ENCODE data around the gene ITM2C. TPM values are rescaled to one million over a fixed set of nuclear protein-coding genes. Genes with fewer than 3 reads are reported as not detected.

ITM2C gene
- total RNA-seq, 2 experiments from 2014 or later, result 19.8 to 21.5 TPM

GRCh38 chr2:230842473-230842872, 22.3 kb upstream of the ITM2C start:
- ChIA-PET POLR2A (no interaction called here), CTCF (no interaction called here)
- intact Hi-C loops (cut with DNase I, micrococcal nuclease), result no loop called here
- no peak for TF ChIP-seq CTCF (IDR thresholded peaks at IDR 0.05)
- DNase-seq (no peak), ATAC-seq (ENCODE audit: poor library complexity) (no peak)
- H3K4me3 ChIP-seq (ENCODE audit: low read length), result no peak overlapping the region
- no peak overlapping the region for H3K27ac ChIP-seq (ENCODE audit: low read depth in 1 of 2, low read length in 2 of 2)
- peaks cover 6% of the 10 kb centered on the region for H3K4me1 Mint-ChIP-seq (ENCODE audit: low read depth)
- H3K27me3 Mint-ChIP-seq, result peaks cover 5% of the 10 kb centered on the region
- no peaks in the 10 kb centered on the region for H3K36me3 ChIP-seq (ENCODE audit: insufficient read depth, low read length)
- peaks cover under 1% of the 10 kb centered on the region for H3K4me1 ChIP-seq (ENCODE audit: insufficient read depth, low read length)
- H3K36me3 Mint-ChIP-seq (ENCODE audit: low read depth), result no peaks in the 10 kb centered on the region
- H3K9me3 ChIP-seq (ENCODE audit: control insufficient read depth in 1 of 2, insufficient read depth in 1 of 2, low read length in 2 of 2), result peaks cover 5 to 11% of the 10 kb centered on the region in 2 experiments
- H3K4me3 Mint-ChIP-seq, result no peak overlapping the region
- H3K9me3 Mint-ChIP-seq, result peaks cover 7% of the 10 kb centered on the region
- no peaks in the 10 kb centered on the region for H3K27me3 ChIP-seq (ENCODE audit: control insufficient read depth in 1 of 2, insufficient read depth in 2 of 2, low read length in 2 of 2)
- no peak overlapping the region for H3K27ac Mint-ChIP-seq

GRCh38 chr2:230843132-230843531, 21.6 kb upstream of the ITM2C start:
- no peak for ATAC-seq (ENCODE audit: poor library complexity)
- Histone ChIP-seq H3K27ac (ENCODE audit: low read depth in 1 of 2, low read length in 2 of 2) (no peak overlapping the region), H3K4me1 (ENCODE audit: insufficient read depth, low read length) (peaks cover 7% of the 10 kb centered on the region), H3K27me3 (ENCODE audit: control insufficient read depth in 1 of 2, insufficient read depth in 2 of 2, low read length in 2 of 2) (no peaks in the 10 kb centered on the region), H3K36me3 (ENCODE audit: insufficient read depth, low read length) (no peaks in the 10 kb centered on the region), H3K4me3 (ENCODE audit: low read length) (no peak overlapping the region), H3K9me3 (ENCODE audit: control insufficient read depth in 1 of 2, insufficient read depth in 1 of 2, low read length in 2 of 2) (peaks cover 5 to 9% of the 10 kb centered on the region in 2 experiments)
- ChIA-PET CTCF (no interaction called here), POLR2A (no interaction called here)
- Mint-ChIP-seq H3K4me1 (ENCODE audit: low read depth) (peaks cover 11% of the 10 kb centered on the region), H3K36me3 (ENCODE audit: low read depth) (no peaks in the 10 kb centered on the region), H3K9me3 (peaks cover 4% of the 10 kb centered on the region), H3K27ac (no peak overlapping the region), H3K27me3 (peaks cover 10% of the 10 kb centered on the region), H3K4me3 (no peak overlapping the region)
- intact Hi-C loops (cut with DNase I, micrococcal nuclease), result no loop called here
- DNase-seq, result no peak
- no peak for TF ChIP-seq CTCF (IDR thresholded peaks at IDR 0.05)

GRCh38 chr2:230846360-230846759, 18.4 kb upstream of the ITM2C start:
- Mint-ChIP-seq H3K9me3 (no peaks in the 10 kb centered on the region), H3K4me3 (no peak overlapping the region), H3K36me3 (ENCODE audit: low read depth) (no peaks in the 10 kb centered on the region), H3K27ac (no peak overlapping the region), H3K27me3 (peaks cover 26% of the 10 kb centered on the region), H3K4me1 (ENCODE audit: low read depth) (peaks cover 5% of the 10 kb centered on the region)
- Histone ChIP-seq H3K4me3 (ENCODE audit: low read length) (no peak overlapping the region), H3K9me3 (ENCODE audit: control insufficient read depth in 1 of 2, insufficient read depth in 1 of 2, low read length in 2 of 2) (peaks cover 5 to 11% of the 10 kb centered on the region in 2 experiments), H3K36me3 (ENCODE audit: insufficient read depth, low read length) (no peaks in the 10 kb centered on the region), H3K4me1 (ENCODE audit: insufficient read depth, low read length) (peaks cover 13% of the 10 kb centered on the region), H3K27ac (ENCODE audit: low read depth in 1 of 2, low read length in 2 of 2) (no peak overlapping the region), H3K27me3 (ENCODE audit: control insufficient read depth in 1 of 2, insufficient read depth in 2 of 2, low read length in 2 of 2) (peaks cover 3 to 4% of the 10 kb centered on the region in 2 experiments)
- ChIA-PET CTCF (no interaction called here), POLR2A (no interaction called here)
- ATAC-seq (ENCODE audit: poor library complexity) (no peak), DNase-seq (no peak)
- intact Hi-C loops (cut with DNase I, micrococcal nuclease), result loop anchor here (2.0 to 5.0 kb wide), 3 partner anchors 22 to 76 kb away; no protein-coding TSS in a partner anchor
- TF ChIP-seq CTCF (IDR thresholded peaks at IDR 0.05), result no peak
